ENCODE measurements around the gene ZRANB1.

DNA sequence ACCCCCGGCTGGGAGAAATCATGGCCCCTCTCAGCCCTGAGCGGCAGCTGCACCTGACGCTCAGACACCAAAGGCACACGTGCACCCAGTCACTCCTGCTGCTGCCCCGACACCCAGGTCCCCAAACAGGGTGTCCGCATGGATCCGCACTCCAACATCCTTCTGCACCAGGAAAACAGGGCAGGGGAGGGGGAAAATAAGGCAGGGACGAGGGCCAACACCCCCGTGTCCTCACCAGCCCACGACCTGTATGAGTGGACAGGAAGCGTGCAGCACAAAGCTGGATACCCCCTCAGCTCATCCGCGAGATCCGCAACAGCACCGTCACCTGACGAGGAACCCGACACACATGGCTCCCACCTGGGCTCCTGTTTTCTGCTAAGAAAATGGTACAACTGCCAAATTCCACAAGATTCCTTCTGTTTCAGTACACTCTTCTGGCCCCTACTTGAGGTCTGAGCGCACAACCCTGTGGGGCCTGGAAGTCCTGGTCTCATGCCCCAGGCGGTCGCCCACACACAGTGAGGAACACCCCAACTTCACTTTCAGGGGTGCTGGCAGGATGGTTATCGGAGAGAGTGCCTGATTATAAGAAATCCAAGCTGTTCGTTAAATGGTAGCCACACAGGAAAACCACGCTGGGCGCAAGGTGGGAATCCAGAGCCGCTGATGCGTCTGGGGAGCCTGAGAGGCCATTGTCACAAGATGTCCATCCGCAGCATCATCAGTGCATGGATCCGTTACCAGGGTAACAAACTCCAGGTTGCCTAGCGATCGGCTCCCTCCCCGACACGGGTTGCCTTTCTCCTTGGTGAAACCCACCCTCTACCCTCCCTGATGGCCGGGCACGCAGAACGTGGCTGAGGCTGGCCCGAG lies 63.6 kb downstream of the ZRANB1 start:
- no peak for TF ChIP-seq CTCF (IDR thresholded peaks at IDR 0.05)
- no peak for TF ChIP-seq ZFX (IDR thresholded peaks at IDR 0.05; ENCODE audit: borderline replicate concordance)

Data from 22Rv1 (cell line).